Measurements from ENCODE around the gene PPFIBP2. TPM values are rescaled to one million over a fixed set of nuclear protein-coding genes. Genes with fewer than 3 reads are reported as not detected.

PPFIBP2 gene
- total RNA-seq, 1 experiment from 2014 or later = 21.5 TPM

GRCh38 chr11:7694235-7694634 is 180.4 kb downstream of the PPFIBP2 start:
- Histone ChIP-seq H3K27ac (ENCODE audit: low read length) (0 out of 2 replicates have a peak overlapping the region, but pooled peaks have one; percentile 1), H3K4me3 (ENCODE audit: low read depth in 2 of 2, low read length in 2 of 2) (peak overlapping the region; percentile 40 to 45), H3K27me3 (ENCODE audit: control insufficient read depth, insufficient read depth, low read length) (peaks cover 51% of the 10 kb centered on the region), H3K36me3 (ENCODE audit: control insufficient read depth, insufficient read depth, low read length) (no peaks in the 10 kb centered on the region), H3K9me3 (ENCODE audit: control insufficient read depth, insufficient read depth, low read depth, low read length) (no peaks in the 10 kb centered on the region), H3K4me1 (ENCODE audit: control insufficient read depth, insufficient read depth, low read length) (no peaks in the 10 kb centered on the region)
- TF ChIP-seq REST (IDR thresholded peaks at IDR 0.05; ENCODE audit: insufficient read depth in 1 of 2, low read depth in 2 of 2, low read length in 1 of 2) (no peak), SIN3A (IDR thresholded peaks at IDR 0.05; ENCODE audit: borderline replicate concordance, insufficient read depth, low read depth, low read length) (no peak), POLR2AphosphoS5 (IDR thresholded peaks at IDR 0.05; ENCODE audit: low read depth, low read length) (no peak), CTCF (IDR thresholded peaks at IDR 0.05) (no peak), TCF7L2 (IDR thresholded peaks at IDR 0.05; ENCODE audit: low read depth, low read length) (no peak)
- ChIA-PET POLR2A (no interaction called here), CTCF (interaction anchor here (0.6 to 0.8 kb wide), 4 partner anchors 9 to 1269 kb away, joined by 3 to 7 read pairs (median 5); no protein-coding TSS in a partner anchor)
- DNase-seq (ENCODE audit: low read depth, low spot score) (no peak), ATAC-seq (peak; percentile 76; the same call in 1 of the 2 replicates)
- BruUV-seq (replicated peaks) = no TSS peak
- in situ Hi-C loops (cut with HindIII; ENCODE audit: low pct_unique_long_range_greater_than_20kb, low sequenced_read_pairs) (no loop called here), intact Hi-C loops (cut with micrococcal nuclease; ENCODE audit: unreplicated experiment) (loop anchor here (5.0 to 10.0 kb wide), 2 partner anchors 291 to 597 kb away; partner anchors contain the start of gene EIF3F)

- H3K27me3 ChIP-seq (ENCODE audit: control insufficient read depth, insufficient read depth, low read length) = peaks cover 44% of the 10 kb centered on the region
- no peak for TF ChIP-seq POLR2AphosphoS5 (IDR thresholded peaks at IDR 0.05; ENCODE audit: low read depth, low read length)
- no peak for TF ChIP-seq CTCF (IDR thresholded peaks at IDR 0.05)
- TF ChIP-seq TCF7L2 (IDR thresholded peaks at IDR 0.05; ENCODE audit: low read depth, low read length) = no peak
- no peak for TF ChIP-seq SIN3A (IDR thresholded peaks at IDR 0.05; ENCODE audit: borderline replicate concordance, insufficient read depth, low read depth, low read length)
- no peak for TF ChIP-seq REST (IDR thresholded peaks at IDR 0.05; ENCODE audit: insufficient read depth in 1 of 2, low read depth in 2 of 2, low read length in 1 of 2)
- H3K9me3 ChIP-seq (ENCODE audit: control insufficient read depth, insufficient read depth, low read depth, low read length) = no peaks in the 10 kb centered on the region
- BruUV-seq (replicated peaks) = no TSS peak
- DNase-seq (ENCODE audit: low read depth, low spot score) (no peak), ATAC-seq (no peak)
- no peak overlapping the region for H3K27ac ChIP-seq (ENCODE audit: low read length)
- CTCF ChIA-PET = no interaction called here
- no peaks in the 10 kb centered on the region for H3K36me3 ChIP-seq (ENCODE audit: control insufficient read depth, insufficient read depth, low read length)
- POLR2A ChIA-PET = no interaction called here
- in situ Hi-C loops (cut with HindIII; ENCODE audit: low pct_unique_long_range_greater_than_20kb, low sequenced_read_pairs) (no loop called here), intact Hi-C loops (cut with micrococcal nuclease; ENCODE audit: unreplicated experiment) (loop anchor here (10.0 kb wide), 1 partner anchor 288 kb away; the partner anchor contains the start of gene EIF3F)
- no peak overlapping the region for H3K4me3 ChIP-seq (ENCODE audit: low read depth in 2 of 2, low read length in 2 of 2)
- H3K4me1 ChIP-seq (ENCODE audit: control insufficient read depth, insufficient read depth, low read length) = no peaks in the 10 kb centered on the region
These were observed 182.6 kb downstream of the PPFIBP2 start for GRCh38 chr11:7696424-7696823.
